HG03442 (cell line): ENCODE results near the gene SLAMF8.
A peak's percentile ranks its signal among the peaks of the same experiment; 100 is the strongest.

Experiments used
- ATAC-seq: cut with Tn5 transposase; IDR thresholded peaks from one replicate; pipeline ENCODE4 v1.9.1; 2021; ENCODE audit warnings: mild to moderate bottlenecking, moderate library complexity; ENCODE audit not compliant: unreplicated experiment

SLAMF8 gene

GRCh38 chr1:159845751-159846629, 19.3 kb downstream of the SLAMF8 start:
- ATAC-seq, result no peak

- ATAC-seq, result no peak
These were observed 20.6 kb downstream of the SLAMF8 start for GRCh38 chr1:159847231-159847630.

- ATAC-seq, result no peak
These were observed 21.7 kb downstream of the SLAMF8 start for GRCh38 chr1:159848326-159848725.

GRCh38 chr1:159849626-159850366, 23.1 kb downstream of the SLAMF8 start:
- ATAC-seq, result no peak

GRCh38 chr1:159851407-159851806, 24.7 kb downstream of the SLAMF8 start:
- ATAC-seq, result no peak

- ATAC-seq, result no peak
These were observed 26.9 kb downstream of the SLAMF8 start for GRCh38 chr1:159853417-159854115.

GRCh38 chr1:159854116-159854692, 27.5 kb downstream of the SLAMF8 start:
- peak; percentile 8 for ATAC-seq

- peak; percentile 82 for ATAC-seq
These were observed 28.1 kb downstream of the SLAMF8 start for GRCh38 chr1:159854693-159855192.

- no peak for ATAC-seq
These were observed 29.0 kb downstream of the SLAMF8 start for GRCh38 chr1:159855709-159856108.

- ATAC-seq, result no peak
These were observed 29.9 kb downstream of the SLAMF8 start for GRCh38 chr1:159856576-159856975.

GRCh38 chr1:159857889-159858288, 31.2 kb downstream of the SLAMF8 start:
- no peak for ATAC-seq

- ATAC-seq, result no peak
These were observed 33.2 kb downstream of the SLAMF8 start for GRCh38 chr1:159859767-159860322.

GRCh38 chr1:159860456-159860855, 33.8 kb downstream of the SLAMF8 start:
- ATAC-seq, result no peak

- no peak for ATAC-seq
These were observed 34.5 kb downstream of the SLAMF8 start for GRCh38 chr1:159861218-159861617.

GRCh38 chr1:159862031-159862430, 35.4 kb downstream of the SLAMF8 start:
- ATAC-seq, result no peak

- ATAC-seq, result no peak
These were observed 35.9 kb downstream of the SLAMF8 start, which contains the start of gene VSIG8 for GRCh38 chr1:159862557-159862956. TSS of gene VSIG8 (minus strand) at chr1:159862657. CDS start at chr1:159862521, 136 bp downstream.

- ATAC-seq, result no peak
These were observed 37.6 kb downstream of the SLAMF8 start for GRCh38 chr1:159864262-159864661.

- ATAC-seq, result no peak
These were observed 39.4 kb downstream of the SLAMF8 start for GRCh38 chr1:159866066-159866465.

- no peak for ATAC-seq
These were observed 40.4 kb downstream of the SLAMF8 start for GRCh38 chr1:159866905-159867663.

- no peak for ATAC-seq
These were observed 41.0 kb downstream of the SLAMF8 start for GRCh38 chr1:159867664-159868026.
